SK-N-MC (cell line): ENCODE measurements around the gene CAV2.

ENCODE experiments used
- EZH2 ChIP-seq: fragments of 200-600 bp; sonication (generic); IDR thresholded peaks from one replicate; pipeline ENCODE4 v1.6.1; 2017; ENCODE audit warnings: antibody characterized with exemption
- POLR2AphosphoS5 ChIP-seq: IDR thresholded peaks from 2 replicates; pipeline ENCODE4 v1.6.1; 2012; ENCODE audit warnings: mild to moderate bottlenecking, low read depth, low read length, borderline replicate concordance

DNA sequence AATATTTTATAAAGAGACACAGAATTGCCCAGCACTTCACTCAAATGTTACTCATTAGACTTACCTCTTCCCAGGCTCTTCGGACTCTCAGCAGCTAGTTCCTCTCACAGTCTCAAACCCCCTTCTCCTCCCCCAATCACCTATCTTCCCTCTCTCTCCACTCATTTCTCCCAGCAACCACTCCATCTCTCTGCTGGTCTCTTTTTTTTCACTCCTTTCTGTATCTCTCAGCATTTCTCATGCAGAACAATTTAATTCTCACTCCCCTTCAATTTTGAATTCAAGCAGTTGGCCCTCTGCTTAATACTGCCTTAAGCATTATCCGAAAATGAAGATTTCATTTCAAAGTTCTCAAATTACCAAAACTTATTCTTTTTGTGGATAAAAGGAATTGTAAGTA is 34.4 kb upstream of the CAV2 start:
- TF ChIP-seq EZH2 (no peak), POLR2AphosphoS5 (no peak)
